ENCODE data around the gene VLDLR. TPM values are rescaled to one million over a fixed set of nuclear protein-coding genes. Genes with fewer than 3 reads are reported as not detected.
A peak's percentile ranks its signal among the peaks of the same experiment; 100 is the strongest.

The VLDLR gene
- total RNA-seq, 5 donors from 2014 or later (not counting 1 experiment from before 2014, with no cell fraction given) = 0.16 to 1.9 (median 0.92) TPM

- Mint-ChIP-seq H3K36me3 (no peaks in the 10 kb centered on the region), H3K27ac (no peak overlapping the region), H3K4me1 (peaks cover 14 to 19% (median 14%) of the 10 kb centered on the region in 3 donors), H3K4me3 (peak overlapping the region in 2 of 3 donors; percentile 50 to 83), H3K27me3 (peaks cover 58 to 64% of the 10 kb centered on the region in 2 donors), H3K9me3 (no peaks in the 10 kb centered on the region)
- no peaks in the 10 kb centered on the region for H3K9me3 ChIP-seq
- H3K4me1 ChIP-seq (ENCODE audit: control insufficient read depth in 1 of 2, extremely low read depth in 1 of 2, insufficient read depth in 2 of 2, low read length in 2 of 2) = peaks cover 0 to 18% of the 10 kb centered on the region in 2 experiments
- H3K27ac ChIP-seq (ENCODE audit: low read length) = no peak overlapping the region
- DNase-seq (no peak), ATAC-seq (replicated peaks in 1 of 4) (no peak)
- ChIA-PET POLR2A (no interaction called here), CTCF (no interaction called here)
- no peaks in the 10 kb centered on the region for H3K36me3 ChIP-seq (ENCODE audit: control insufficient read depth in 2 of 2, extremely low read depth in 1 of 2, insufficient read depth in 1 of 2, low read length in 1 of 2)
- peaks cover 16 to 19% of the 10 kb centered on the region in 2 experiments for H3K27me3 ChIP-seq (replicated peaks in 1 of 2; ENCODE audit: control insufficient read depth in 2 of 2, extremely low read depth in 1 of 2, insufficient read depth in 2 of 2, low read length in 1 of 2)
- no peak overlapping the region for H3K4me3 ChIP-seq (ENCODE audit: control insufficient read depth in 1 of 2, extremely low read depth in 1 of 2, low read length in 1 of 2)
- no CpG with 5 or more reads among the region's 1 CpG for WGBS (ENCODE audit: insufficient coverage)
Observed at GRCh38 chr9:2624051-2624682, 2.6 kb downstream of the VLDLR start.

DNA sequence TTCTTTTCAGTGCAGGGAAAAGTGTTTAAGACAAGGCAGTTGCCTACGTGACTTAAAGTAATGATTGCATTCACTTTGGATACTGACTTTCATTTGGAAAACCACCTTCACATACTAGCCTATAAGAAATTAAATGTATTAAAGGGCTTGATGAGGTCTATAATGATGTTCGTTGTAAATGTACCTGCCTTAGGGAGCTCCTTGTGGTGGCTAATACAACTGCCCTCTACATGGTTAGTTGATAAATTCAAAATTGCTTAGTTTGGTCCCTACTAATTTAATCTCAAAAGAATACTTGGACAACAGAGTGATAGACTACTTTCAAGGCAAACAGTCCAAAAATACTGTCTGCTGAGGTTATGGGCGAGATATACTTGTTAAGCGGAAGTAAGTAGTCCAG lies 3.8 kb downstream of the VLDLR start:
- Histone ChIP-seq H3K4me3 (ENCODE audit: control insufficient read depth in 1 of 2, extremely low read depth in 1 of 2, low read length in 1 of 2) (no peak overlapping the region), H3K4me1 (ENCODE audit: control insufficient read depth in 1 of 2, extremely low read depth in 1 of 2, insufficient read depth in 2 of 2, low read length in 2 of 2) (peaks cover 0 to 18% of the 10 kb centered on the region in 2 experiments), H3K36me3 (ENCODE audit: control insufficient read depth in 2 of 2, extremely low read depth in 1 of 2, insufficient read depth in 1 of 2, low read length in 1 of 2) (no peaks in the 10 kb centered on the region), H3K27me3 (replicated peaks in 1 of 2; ENCODE audit: control insufficient read depth in 2 of 2, extremely low read depth in 1 of 2, insufficient read depth in 2 of 2, low read length in 1 of 2) (peaks cover 11 to 19% of the 10 kb centered on the region in 2 experiments), H3K27ac (ENCODE audit: low read length) (no peak overlapping the region), H3K9me3 (no peaks in the 10 kb centered on the region)
- Mint-ChIP-seq H3K27ac (no peak overlapping the region), H3K27me3 (peaks cover 48 to 52% of the 10 kb centered on the region in 2 donors), H3K36me3 (no peaks in the 10 kb centered on the region), H3K4me3 (no peak overlapping the region), H3K4me1 (peaks cover 14 to 19% (median 14%) of the 10 kb centered on the region in 3 donors), H3K9me3 (no peaks in the 10 kb centered on the region)
- CTCF ChIA-PET = no interaction called here
- DNase-seq (no peak), ATAC-seq (replicated peaks in 1 of 4) (no peak)
- POLR2A ChIA-PET = no interaction called here
- WGBS (ENCODE audit: insufficient coverage) = no CpG with 5 or more reads among the region's 4 CpGs

DNA sequence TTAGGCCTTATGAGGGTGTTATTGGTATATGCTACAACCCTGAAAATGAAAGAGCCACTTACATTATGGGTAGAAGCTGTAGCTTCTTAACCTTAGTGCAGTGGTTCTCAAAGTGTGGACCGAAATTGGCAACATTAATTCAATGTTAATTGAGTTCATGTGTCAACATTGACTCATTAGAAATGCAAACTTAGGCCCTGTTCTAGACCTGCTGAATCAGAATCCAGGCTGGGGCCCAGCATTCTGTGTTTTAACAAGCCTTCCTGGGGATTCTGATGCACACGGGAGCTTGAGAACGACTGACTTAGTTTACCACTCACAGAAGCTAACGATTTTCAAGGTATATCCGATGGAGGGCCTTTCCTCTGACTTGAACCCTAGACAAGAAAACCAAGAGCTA lies 7.3 kb downstream of the VLDLR start:
- peaks cover 28 to 41% of the 10 kb centered on the region in 2 donors for H3K27me3 Mint-ChIP-seq
- H3K27ac ChIP-seq (ENCODE audit: low read length) = no peak overlapping the region
- 79% methylated on average over 3 of the region's 5 CpGs for WGBS (ENCODE audit: insufficient coverage)
- no peak overlapping the region for H3K4me3 Mint-ChIP-seq
- no peak for ATAC-seq (replicated peaks in 1 of 4)
- no peaks in the 10 kb centered on the region for H3K4me1 Mint-ChIP-seq
- no peak overlapping the region for H3K27ac Mint-ChIP-seq
- no peaks in the 10 kb centered on the region for H3K36me3 ChIP-seq (ENCODE audit: control insufficient read depth in 2 of 2, extremely low read depth in 1 of 2, insufficient read depth in 1 of 2, low read length in 1 of 2)
- POLR2A ChIA-PET = interaction anchor here in 1 of 2 donors (0.7 kb wide), 1 partner anchor 75 kb away, joined by 4 read pairs; no protein-coding TSS in a partner anchor
- peaks cover 0 to 3% of the 10 kb centered on the region in 2 experiments for H3K27me3 ChIP-seq (replicated peaks in 1 of 2; ENCODE audit: control insufficient read depth in 2 of 2, extremely low read depth in 1 of 2, insufficient read depth in 2 of 2, low read length in 1 of 2)
- CTCF ChIA-PET = interaction anchor here in 1 of 2 donors (1.1 kb wide), 1 partner anchor 11 kb away, joined by 3 read pairs; no protein-coding TSS in a partner anchor
- no peaks in the 10 kb centered on the region for H3K9me3 ChIP-seq
- no peak overlapping the region for H3K4me3 ChIP-seq (ENCODE audit: control insufficient read depth in 1 of 2, extremely low read depth in 1 of 2, low read length in 1 of 2)
- no peaks in the 10 kb centered on the region for H3K36me3 Mint-ChIP-seq
- H3K9me3 Mint-ChIP-seq = peaks cover 0 to 3% (median 0%) of the 10 kb centered on the region in 3 donors
- no peak for DNase-seq
- H3K4me1 ChIP-seq (ENCODE audit: control insufficient read depth in 1 of 2, extremely low read depth in 1 of 2, insufficient read depth in 2 of 2, low read length in 2 of 2) = no peaks in the 10 kb centered on the region

- Histone ChIP-seq H3K27ac (ENCODE audit: low read length) (no peak overlapping the region), H3K36me3 (ENCODE audit: control insufficient read depth in 2 of 2, extremely low read depth in 1 of 2, insufficient read depth in 1 of 2, low read length in 1 of 2) (no peaks in the 10 kb centered on the region), H3K4me1 (ENCODE audit: control insufficient read depth in 1 of 2, extremely low read depth in 1 of 2, insufficient read depth in 2 of 2, low read length in 2 of 2) (no peaks in the 10 kb centered on the region), H3K9me3 (no peaks in the 10 kb centered on the region), H3K27me3 (replicated peaks in 1 of 2; ENCODE audit: control insufficient read depth in 2 of 2, extremely low read depth in 1 of 2, insufficient read depth in 2 of 2, low read length in 1 of 2) (peaks cover 0 to under 1% of the 10 kb centered on the region in 2 experiments), H3K4me3 (ENCODE audit: control insufficient read depth in 1 of 2, extremely low read depth in 1 of 2, low read length in 1 of 2) (no peak overlapping the region)
- no peak for ATAC-seq (replicated peaks in 1 of 4)
- no peaks in the 10 kb centered on the region for H3K4me1 Mint-ChIP-seq
- H3K27me3 Mint-ChIP-seq = peaks cover 19 to 38% of the 10 kb centered on the region in 2 donors
- no peak for DNase-seq
- POLR2A ChIA-PET = no interaction called here
- H3K36me3 Mint-ChIP-seq = no peaks in the 10 kb centered on the region
- no peak overlapping the region for H3K4me3 Mint-ChIP-seq
- WGBS (ENCODE audit: insufficient coverage) = 89% methylated on average over 1 of the region's 2 CpGs
- no peak overlapping the region for H3K27ac Mint-ChIP-seq
- CTCF ChIA-PET = no interaction called here
- peaks cover 0 to 3% (median 0%) of the 10 kb centered on the region in 3 donors for H3K9me3 Mint-ChIP-seq
Observed at GRCh38 chr9:2630158-2630557, 8.6 kb downstream of the VLDLR start.

DNA sequence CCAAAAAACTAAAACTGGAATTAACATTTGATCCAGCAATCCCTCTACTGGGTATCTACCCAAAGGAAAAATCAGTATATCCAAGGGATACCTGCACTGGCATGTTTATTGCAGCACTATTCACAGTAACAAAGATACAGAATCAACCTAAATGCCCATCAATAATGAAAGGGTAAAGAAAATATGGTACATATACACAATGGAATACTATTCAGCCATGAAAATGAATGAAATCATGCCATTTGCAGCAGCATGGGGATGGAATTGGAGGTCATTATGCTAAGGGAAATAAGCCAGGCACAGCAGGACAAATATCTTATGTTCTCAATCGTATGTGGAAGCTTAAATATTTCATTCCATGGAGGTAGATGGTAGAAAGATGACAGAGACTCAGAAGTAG lies 9.7 kb downstream of the VLDLR start:
- no peaks in the 10 kb centered on the region for H3K36me3 ChIP-seq (ENCODE audit: control insufficient read depth in 2 of 2, extremely low read depth in 1 of 2, insufficient read depth in 1 of 2, low read length in 1 of 2)
- Mint-ChIP-seq H3K4me3 (no peak overlapping the region), H3K4me1 (no peaks in the 10 kb centered on the region), H3K27me3 (peaks cover 12 to 32% of the 10 kb centered on the region in 2 donors), H3K9me3 (peaks cover 0 to 3% (median 0%) of the 10 kb centered on the region in 3 donors), H3K27ac (no peak overlapping the region), H3K36me3 (no peaks in the 10 kb centered on the region)
- H3K4me3 ChIP-seq (ENCODE audit: control insufficient read depth in 1 of 2, extremely low read depth in 1 of 2, low read length in 1 of 2) = no peak overlapping the region
- ChIA-PET CTCF (no interaction called here), POLR2A (no interaction called here)
- no peaks in the 10 kb centered on the region for H3K4me1 ChIP-seq (ENCODE audit: control insufficient read depth in 1 of 2, extremely low read depth in 1 of 2, insufficient read depth in 2 of 2, low read length in 2 of 2)
- H3K27me3 ChIP-seq (replicated peaks in 1 of 2; ENCODE audit: control insufficient read depth in 2 of 2, extremely low read depth in 1 of 2, insufficient read depth in 2 of 2, low read length in 1 of 2) = no peaks in the 10 kb centered on the region
- DNase-seq (no peak), ATAC-seq (replicated peaks in 1 of 4) (no peak)
- no peak overlapping the region for H3K27ac ChIP-seq (ENCODE audit: low read length)
- WGBS (ENCODE audit: insufficient coverage) = no CpG with 5 or more reads among the region's 1 CpG
- H3K9me3 ChIP-seq = no peaks in the 10 kb centered on the region

- ATAC-seq (replicated peaks in 1 of 4) = no peak
- H3K9me3 ChIP-seq = no peaks in the 10 kb centered on the region
- H3K4me3 ChIP-seq (ENCODE audit: control insufficient read depth in 1 of 2, extremely low read depth in 1 of 2, low read length in 1 of 2) = no peak overlapping the region
- no peak overlapping the region for H3K4me3 Mint-ChIP-seq
- WGBS (ENCODE audit: insufficient coverage) = 87% methylated on average over 6 of the region's 8 CpGs
- peaks cover 0 to 3% (median 0%) of the 10 kb centered on the region in 3 donors for H3K9me3 Mint-ChIP-seq
- no peaks in the 10 kb centered on the region for H3K36me3 ChIP-seq (ENCODE audit: control insufficient read depth in 2 of 2, extremely low read depth in 1 of 2, insufficient read depth in 1 of 2, low read length in 1 of 2)
- H3K4me1 Mint-ChIP-seq = no peaks in the 10 kb centered on the region
- no peaks in the 10 kb centered on the region for H3K4me1 ChIP-seq (ENCODE audit: control insufficient read depth in 1 of 2, extremely low read depth in 1 of 2, insufficient read depth in 2 of 2, low read length in 2 of 2)
- H3K27me3 Mint-ChIP-seq = peaks cover 6 to 15% of the 10 kb centered on the region in 2 donors
- no peak for DNase-seq
- ChIA-PET POLR2A (no interaction called here), CTCF (no interaction called here)
- no peaks in the 10 kb centered on the region for H3K27me3 ChIP-seq (replicated peaks in 1 of 2; ENCODE audit: control insufficient read depth in 2 of 2, extremely low read depth in 1 of 2, insufficient read depth in 2 of 2, low read length in 1 of 2)
- H3K27ac ChIP-seq (ENCODE audit: low read length) = no peak overlapping the region
- H3K27ac Mint-ChIP-seq = no peak overlapping the region
- no peaks in the 10 kb centered on the region for H3K36me3 Mint-ChIP-seq
Observed at GRCh38 chr9:2634153-2634552, 12.6 kb downstream of the VLDLR start.
